ENCODE data around the gene KBTBD3.

GRCh38 chr11:106077609-106078455 is 685 bp upstream of the KBTBD3 start, which contains the start of gene AASDHPPT:
- TF ChIP-seq CTCF (conservative IDR thresholded peaks at IDR 0.05; ENCODE audit: low read depth, low read length) (no peak), EZH2 (IDR thresholded peaks at IDR 0.05; ENCODE audit: borderline replicate concordance, low read depth, low read length, poor library complexity, severe bottlenecking) (no peak)
